Measurements from ENCODE around the gene CBX1.

Gene CBX1

GRCh38 chr17:48107137-48108055 lies 6.1 kb upstream of the CBX1 start, which contains the start of gene SNX11:
TSS of gene SNX11 (plus strand) at chr17:48107766. CDS start at chr17:48112044, 4,278 bp downstream.
- no peaks in the 10 kb centered on the region for H3K9me3 ChIP-seq

GRCh38 chr17:48106802-48107136 lies 5.5 kb upstream of the CBX1 start:
- Histone ChIP-seq H3K27me3 (no peaks in the 10 kb centered on the region), H3K36me3 (no peaks in the 10 kb centered on the region), H3K4me1 (peaks cover 0 to 31% (median 14%) of the 10 kb centered on the region in 4 donors), H3K4me3 (peak overlapping the region; percentile 73 to 79), H3K27ac (peak overlapping the region; percentile 89 to 92), H3K9me3 (no peaks in the 10 kb centered on the region)
- no peak for TF ChIP-seq CTCF (IDR thresholded peaks at IDR 0.05)
- intact Hi-C loops (cut with DNase I; ENCODE audit: low total_unique reads), result loop anchor here (10.0 kb wide), 1 partner anchor 412 kb away; the partner anchor contains the start of gene TBKBP1
- DNase-seq, result no peak

More at GRCh38 chr17:48107137-48108055, 6.1 kb upstream of the CBX1 start, which contains the start of gene SNX11:
- peak within 1 kb of the TSS; percentile 73 to 79 for H3K4me3 ChIP-seq
- no peaks in the 10 kb centered on the region for H3K36me3 ChIP-seq
- peak; percentile 91 to 94 for DNase-seq
- intact Hi-C loops (cut with DNase I; ENCODE audit: low total_unique reads), result loop anchor here (10.0 kb wide), 1 partner anchor 413 kb away; the partner anchor contains the start of gene TBKBP1
- peak in 1 of 2 experiments; percentile 7 for TF ChIP-seq CTCF (IDR thresholded peaks at IDR 0.05)
- no peaks in the 10 kb centered on the region for H3K27me3 ChIP-seq
- H3K27ac ChIP-seq, result peak within 1 kb of the TSS; percentile 89 to 92
- H3K4me1 ChIP-seq, result peaks cover 0 to 31% (median 14%) of the 10 kb centered on the region in 4 donors

GRCh38 chr17:48104440-48104839 lies 3.2 kb upstream of the CBX1 start:
- Histone ChIP-seq H3K4me3 (no peak overlapping the region), H3K27ac (no peak overlapping the region), H3K9me3 (no peaks in the 10 kb centered on the region), H3K36me3 (no peaks in the 10 kb centered on the region), H3K4me1 (peaks cover 0 to 28% (median 19%) of the 10 kb centered on the region in 4 donors), H3K27me3 (no peaks in the 10 kb centered on the region)
- intact Hi-C loops (cut with DNase I; ENCODE audit: low total_unique reads), result loop anchor here (10.0 kb wide), 1 partner anchor 410 kb away; the partner anchor contains the start of gene TBKBP1
- TF ChIP-seq CTCF (IDR thresholded peaks at IDR 0.05), result no peak
- no peak for DNase-seq

GRCh38 chr17:48102798-48103715 lies 1.8 kb upstream of the CBX1 start:
- no peak overlapping the region for H3K4me3 ChIP-seq
- peak in 1 of 2 donors; percentile 24 for DNase-seq
- no peaks in the 10 kb centered on the region for H3K36me3 ChIP-seq
- H3K27me3 ChIP-seq, result no peaks in the 10 kb centered on the region
- H3K9me3 ChIP-seq, result no peaks in the 10 kb centered on the region
- H3K4me1 ChIP-seq, result peaks cover 0 to 21% (median 11%) of the 10 kb centered on the region in 4 donors
- H3K27ac ChIP-seq, result no peak overlapping the region
- intact Hi-C loops (cut with DNase I; ENCODE audit: low total_unique reads), result loop anchor here (10.0 kb wide), 1 partner anchor 408 kb away; the partner anchor contains the start of gene TBKBP1
- no peak for TF ChIP-seq CTCF (IDR thresholded peaks at IDR 0.05)
